ENCODE results near the gene BRIP1. TPM values are rescaled to one million over a fixed set of nuclear protein-coding genes. Genes with fewer than 3 reads are reported as not detected.
A peak's percentile ranks its signal among the peaks of the same experiment; 100 is the strongest.

Gene BRIP1
- total and polyA plus RNA-seq, 9 of the 15 experiments (the other 6 are each of a cell fraction or from before 2014, with no cell fraction given) = 2.4 to 17.5 (median 11.2) TPM

DNA sequence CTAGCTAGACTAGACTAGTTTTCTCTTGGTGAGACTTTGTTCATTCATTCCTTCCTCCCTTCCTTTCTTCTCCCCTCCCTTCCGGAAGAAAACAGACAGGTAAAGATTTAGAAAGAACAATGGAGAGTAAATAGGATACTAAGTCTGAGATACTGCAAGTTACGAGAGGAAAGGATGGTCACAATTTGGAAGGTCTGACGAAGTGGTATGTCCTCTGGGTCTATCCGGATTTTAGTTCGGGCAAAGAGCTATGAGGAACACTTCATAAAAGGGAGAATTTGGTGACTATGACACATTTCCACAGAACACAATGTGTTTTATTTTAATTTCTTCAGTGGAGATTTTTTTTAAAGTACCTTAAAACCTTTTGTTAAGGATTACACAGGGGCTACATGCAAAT, 107.7 kb downstream of the BRIP1 start:
- Histone ChIP-seq H3K4me2 (ENCODE audit: insufficient read depth, low read length) (no peak overlapping the region), H3K79me2 (ENCODE audit: control insufficient read depth, insufficient read depth, low read length) (no peaks in the 10 kb centered on the region), H3K27me3 (ENCODE audit: control insufficient read depth in 2 of 2, insufficient read depth in 2 of 2, low read length in 2 of 2) (no peaks in the 10 kb centered on the region), H3K9me3 (replicated peaks; ENCODE audit: control insufficient read depth, insufficient read depth, low read depth, low read length) (no peaks in the 10 kb centered on the region), H3K4me1 (replicated peaks in 1 of 2; ENCODE audit: control insufficient read depth in 2 of 2, insufficient read depth in 2 of 2, low read length in 2 of 2) (no peaks in the 10 kb centered on the region), H3K4me3 (no peak overlapping the region), H4K20me1 (replicated peaks; ENCODE audit: control insufficient read depth, insufficient read depth, low read length) (no peaks in the 10 kb centered on the region), H3K9ac (ENCODE audit: insufficient read depth in 1 of 2, low read depth in 2 of 2, low read length in 2 of 2) (no peak overlapping the region), H2AFZ (ENCODE audit: low read depth, low read length) (no peak overlapping the region), H3K9me1 (ENCODE audit: control insufficient read depth, insufficient read depth, low read length) (no peaks in the 10 kb centered on the region), H3K36me3 (ENCODE audit: control insufficient read depth, insufficient read depth, low read length) (peaks cover 3% of the 10 kb centered on the region; the same call in 1 of the 3 replicates), H3K27ac (ENCODE audit: extremely low read depth, low read depth, low read length) (no peak overlapping the region)
- intact Hi-C loops (cut with micrococcal nuclease) = no loop called here
- ATAC-seq (no peak), DNase-seq (ENCODE audit: extremely low read depth in 1 of 4, low spot score in 3 of 4) (no peak), FAIRE-seq (no peak)
- no TSS peak for BruUV-seq (replicated peaks)
- no peak for TF ChIP-seq SMC3 (conservative IDR thresholded peaks at IDR 0.05; ENCODE audit: insufficient read depth, low read depth, low read length)
- TF ChIP-seq, protein P1, sequence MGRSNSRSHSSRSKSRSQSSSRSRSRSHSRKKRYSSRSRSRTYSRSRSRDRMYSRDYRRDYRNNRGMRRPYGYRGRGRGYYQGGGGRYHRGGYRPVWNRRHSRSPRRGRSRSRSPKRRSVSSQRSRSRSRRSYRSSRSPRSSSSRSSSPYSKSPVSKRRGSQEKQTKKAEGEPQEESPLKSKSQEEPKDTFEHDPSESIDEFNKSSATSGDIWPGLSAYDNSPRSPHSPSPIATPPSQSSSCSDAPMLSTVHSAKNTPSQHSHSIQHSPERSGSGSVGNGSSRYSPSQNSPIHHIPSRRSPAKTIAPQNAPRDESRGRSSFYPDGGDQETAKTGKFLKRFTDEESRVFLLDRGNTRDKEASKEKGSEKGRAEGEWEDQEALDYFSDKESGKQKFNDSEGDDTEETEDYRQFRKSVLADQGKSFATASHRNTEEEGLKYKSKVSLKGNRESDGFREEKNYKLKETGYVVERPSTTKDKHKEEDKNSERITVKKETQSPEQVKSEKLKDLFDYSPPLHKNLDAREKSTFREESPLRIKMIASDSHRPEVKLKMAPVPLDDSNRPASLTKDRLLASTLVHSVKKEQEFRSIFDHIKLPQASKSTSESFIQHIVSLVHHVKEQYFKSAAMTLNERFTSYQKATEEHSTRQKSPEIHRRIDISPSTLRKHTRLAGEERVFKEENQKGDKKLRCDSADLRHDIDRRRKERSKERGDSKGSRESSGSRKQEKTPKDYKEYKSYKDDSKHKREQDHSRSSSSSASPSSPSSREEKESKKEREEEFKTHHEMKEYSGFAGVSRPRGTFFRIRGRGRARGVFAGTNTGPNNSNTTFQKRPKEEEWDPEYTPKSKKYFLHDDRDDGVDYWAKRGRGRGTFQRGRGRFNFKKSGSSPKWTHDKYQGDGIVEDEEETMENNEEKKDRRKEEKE (IDR thresholded peaks at IDR 0.05; ENCODE audit: borderline replicate concordance in 1 of 2, control insufficient read depth in 1 of 2, low read depth in 2 of 2, low read length in 1 of 2) = peak in 1 of 2 experiments; percentile 53; a peak in 1 of 4 replicates
- TF ChIP-seq, protein P2, sequence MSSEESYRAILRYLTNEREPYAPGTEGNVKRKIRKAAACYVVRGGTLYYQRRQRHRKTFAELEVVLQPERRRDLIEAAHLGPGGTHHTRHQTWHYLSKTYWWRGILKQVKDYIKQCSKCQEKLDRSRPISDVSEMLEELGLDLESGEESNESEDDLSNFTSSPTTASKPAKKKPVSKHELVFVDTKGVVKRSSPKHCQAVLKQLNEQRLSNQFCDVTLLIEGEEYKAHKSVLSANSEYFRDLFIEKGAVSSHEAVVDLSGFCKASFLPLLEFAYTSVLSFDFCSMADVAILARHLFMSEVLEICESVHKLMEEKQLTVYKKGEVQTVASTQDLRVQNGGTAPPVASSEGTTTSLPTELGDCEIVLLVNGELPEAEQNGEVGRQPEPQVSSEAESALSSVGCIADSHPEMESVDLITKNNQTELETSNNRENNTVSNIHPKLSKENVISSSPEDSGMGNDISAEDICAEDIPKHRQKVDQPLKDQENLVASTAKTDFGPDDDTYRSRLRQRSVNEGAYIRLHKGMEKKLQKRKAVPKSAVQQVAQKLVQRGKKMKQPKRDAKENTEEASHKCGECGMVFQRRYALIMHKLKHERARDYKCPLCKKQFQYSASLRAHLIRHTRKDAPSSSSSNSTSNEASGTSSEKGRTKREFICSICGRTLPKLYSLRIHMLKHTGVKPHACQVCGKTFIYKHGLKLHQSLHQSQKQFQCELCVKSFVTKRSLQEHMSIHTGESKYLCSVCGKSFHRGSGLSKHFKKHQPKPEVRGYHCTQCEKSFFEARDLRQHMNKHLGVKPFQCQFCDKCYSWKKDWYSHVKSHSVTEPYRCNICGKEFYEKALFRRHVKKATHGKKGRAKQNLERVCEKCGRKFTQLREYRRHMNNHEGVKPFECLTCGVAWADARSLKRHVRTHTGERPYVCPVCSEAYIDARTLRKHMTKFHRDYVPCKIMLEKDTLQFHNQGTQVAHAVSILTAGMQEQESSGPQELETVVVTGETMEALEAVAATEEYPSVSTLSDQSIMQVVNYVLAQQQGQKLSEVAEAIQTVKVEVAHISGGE (CRISPR knock-in tag; IDR thresholded peaks at IDR 0.05) = peak in 1 of 3 experiments; percentile 91; a peak in 2 of 6 replicates
- TF ChIP-seq RNF2 (IDR thresholded peaks at IDR 0.05) = no peak
- no peak for TF ChIP-seq OTX1 (CRISPR knock-in tag; IDR thresholded peaks at IDR 0.05)
- in situ Hi-C loops (cut with MboI) = no loop called here
- CTCF ChIA-PET (ENCODE audit: low intra/inter-chr PET ratio) = no interaction called here
- 87% methylated on average over 5 of the region's 5 CpGs for WGBS (ENCODE audit: insufficient coverage, low coverage, missing lambda C conversion rate)
- POLR2A ChIA-PET = interaction anchor here (2.7 kb wide), 1 partner anchor 9 kb away, joined by 12 read pairs; no protein-coding TSS in a partner anchor
